OCI-LY1 (cell line): Measurements from ENCODE around the gene PDXP.

ENCODE experiments used
- EZH2 ChIP-seq: fragments of 200-600 bp; sonication (generic), shearing (Covaris generic); IDR thresholded peaks from 2 replicates; pipeline ENCODE4 v1.8.0; 2017; ENCODE audit warnings: borderline replicate concordance, mixed run types, mild to moderate bottlenecking, antibody characterized with exemption, low read length, moderate library complexity, mixed read lengths
- TF ChIP-seq, protein P1 (sequence below): fragments of 200-600 bp; sonication (generic), shearing (Covaris generic); IDR thresholded peaks from 2 replicates; pipeline ENCODE4 v1.5.1; 2017; ENCODE audit warnings: mild to moderate bottlenecking, antibody characterized with exemption, low read length, moderate library complexity, mixed read lengths

GRCh38 chr22:37650463-37651136, 7.9 kb upstream of the PDXP start:
- TF ChIP-seq, protein P1, sequence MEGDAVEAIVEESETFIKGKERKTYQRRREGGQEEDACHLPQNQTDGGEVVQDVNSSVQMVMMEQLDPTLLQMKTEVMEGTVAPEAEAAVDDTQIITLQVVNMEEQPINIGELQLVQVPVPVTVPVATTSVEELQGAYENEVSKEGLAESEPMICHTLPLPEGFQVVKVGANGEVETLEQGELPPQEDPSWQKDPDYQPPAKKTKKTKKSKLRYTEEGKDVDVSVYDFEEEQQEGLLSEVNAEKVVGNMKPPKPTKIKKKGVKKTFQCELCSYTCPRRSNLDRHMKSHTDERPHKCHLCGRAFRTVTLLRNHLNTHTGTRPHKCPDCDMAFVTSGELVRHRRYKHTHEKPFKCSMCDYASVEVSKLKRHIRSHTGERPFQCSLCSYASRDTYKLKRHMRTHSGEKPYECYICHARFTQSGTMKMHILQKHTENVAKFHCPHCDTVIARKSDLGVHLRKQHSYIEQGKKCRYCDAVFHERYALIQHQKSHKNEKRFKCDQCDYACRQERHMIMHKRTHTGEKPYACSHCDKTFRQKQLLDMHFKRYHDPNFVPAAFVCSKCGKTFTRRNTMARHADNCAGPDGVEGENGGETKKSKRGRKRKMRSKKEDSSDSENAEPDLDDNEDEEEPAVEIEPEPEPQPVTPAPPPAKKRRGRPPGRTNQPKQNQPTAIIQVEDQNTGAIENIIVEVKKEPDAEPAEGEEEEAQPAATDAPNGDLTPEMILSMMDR, result no peak
- TF ChIP-seq EZH2, result no peak
